Testis (tissue), 3 donors: ENCODE data around the gene SUPT7L. TPM values are rescaled to one million over a fixed set of nuclear protein-coding genes. Genes with fewer than 3 reads are reported as not detected.

Experiments
- DNase-seq: peaks from one replicate; pipeline ENCODE4 v3.0.0-alpha.2; 2019
- H3K27ac ChIP-seq, 2 donors: fragments of 200-600 bp; sonication (generic); one replicate each; pipeline ENCODE4 v1.5.1; 2019
- H3K27me3 ChIP-seq: fragments of 200-600 bp; sonication (generic); one replicate; pipeline ENCODE4 v1.5.1; 2019
- H3K36me3 ChIP-seq: fragments of 200-600 bp; sonication (generic); one replicate; pipeline ENCODE4 v1.5.1; 2017; ENCODE audit warnings: low read depth; ENCODE audit errors: missing control alignments
- H3K4me1 ChIP-seq: fragments of 200-600 bp; sonication (generic); one replicate; pipeline ENCODE4 v1.5.1; 2019
- H3K4me3 ChIP-seq, 2 donors: fragments of 200-600 bp; sonication (generic); one replicate each; pipeline ENCODE4 v1.5.1; 2017 to 2019
- H3K9me3 ChIP-seq: fragments of 200-600 bp; sonication (generic); one replicate; pipeline ENCODE4 v1.5.1; 2017
- CTCF ChIP-seq, 3 experiments: fragments of 450-650 bp in 2 of 3; fragments of 200-600 bp in 1 of 3; sonication (generic) in 1 of 3; IDR thresholded peaks; one replicate each; pipeline ENCODE4 v1.5.1; 2016 to 2019; ENCODE audit warnings: antibody characterized with exemption in 3 of 3, mild to moderate bottlenecking in 2 of 3, moderate library complexity in 1 of 3
- POLR2A ChIP-seq: fragments of 450-650 bp; IDR thresholded peaks from one replicate; pipeline ENCODE4 v1.6.1; 2017; ENCODE audit warnings: antibody characterized with exemption, mild to moderate bottlenecking, moderate library complexity
- WGBS, 2 donors: methylation state at CpG; one replicate each; pipeline ENCODE4 v1.1.5; 2018; 5-methylcytosine and 5-hydroxymethylcytosine counted together
- intact Hi-C: fragments of 100-400 bp; cut with DNase I; formaldehyde crosslinking; loops from one replicate; pipeline ENCODE4 v1.15.1; 2023; ENCODE audit warnings: low total_unique reads
- polyA plus RNA-seq: library from polyadenylated mRNA; stranded (reverse); fragments of 350-450 nt; fragmentation: Illumina TruSeq; extraction: RNeasy Lipid Tissue Mini Kit (QIAGEN cat#74804); gene quantifications from one replicate; pipeline ENCODE4 v1.2.3, GENCODE V29; 2014; ENCODE audit warnings: low read depth, low replicate concordance; ENCODE audit not compliant: insufficient read depth
- total RNA-seq, 2 donors: library from RNA; depleted of rRNA; stranded (reverse); fragments of >200 nt; gene quantifications; one replicate each; pipeline ENCODE4 v1.2.3, GENCODE V29; 2016

Gene SUPT7L
- total and polyA plus RNA-seq, 3 donors from 2014 or later: 39.3 to 40.4 (median 39.9) TPM

DNA sequence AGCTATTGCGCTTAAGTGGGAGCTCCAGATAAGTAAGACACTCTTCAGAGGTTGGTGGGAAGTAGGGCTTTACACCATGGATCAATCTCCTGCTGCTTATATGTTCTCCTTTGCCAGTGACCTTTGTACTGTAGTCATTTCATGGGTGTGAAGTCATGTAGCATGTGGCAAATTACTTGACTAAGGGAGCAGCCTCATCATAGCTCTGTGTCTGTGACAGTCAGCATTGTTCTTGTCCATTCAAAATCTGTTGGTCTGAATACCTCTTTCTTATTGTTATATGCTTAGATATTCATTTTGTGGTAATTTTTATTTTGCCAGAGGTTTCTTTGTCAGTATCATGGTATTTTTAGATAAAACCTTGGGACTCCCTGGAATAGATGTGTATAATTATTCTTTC is 18.4 kb upstream of the SUPT7L start:
- DNase-seq: no peak
- H3K36me3 ChIP-seq: no peaks in the 10 kb centered on the region
- H3K27me3 ChIP-seq: no peaks in the 10 kb centered on the region
- WGBS, 2 donors: 95 to 100% methylated on average over 1 of the region's 1 CpG
- TF ChIP-seq CTCF (IDR thresholded peaks at IDR 0.05): no peak
- no peak for TF ChIP-seq POLR2A
- H3K9me3 ChIP-seq: no peaks in the 10 kb centered on the region
- intact Hi-C loops: no loop called here
- H3K4me3 ChIP-seq: no peak overlapping the region
- H3K4me1 ChIP-seq: no peaks in the 10 kb centered on the region
- H3K27ac ChIP-seq: no peak overlapping the region

GRCh38 chr2:27680571-27680970 is 17.2 kb upstream of the SUPT7L start:
- intact Hi-C loops: no loop called here
- 85 to 90% methylated on average over 2 of the region's 2 CpGs for WGBS, 2 donors
- H3K4me3 ChIP-seq: no peak overlapping the region
- TF ChIP-seq CTCF (IDR thresholded peaks at IDR 0.05) (no peak), POLR2A (no peak)
- H3K36me3 ChIP-seq: no peaks in the 10 kb centered on the region
- no peaks in the 10 kb centered on the region for H3K9me3 ChIP-seq
- DNase-seq: no peak
- H3K27ac ChIP-seq: no peak overlapping the region
- H3K4me1 ChIP-seq: no peaks in the 10 kb centered on the region
- H3K27me3 ChIP-seq: no peaks in the 10 kb centered on the region

GRCh38 chr2:27672723-27673486 is 9.5 kb upstream of the SUPT7L start:
- TF ChIP-seq POLR2A (no peak), CTCF (IDR thresholded peaks at IDR 0.05) (no peak)
- no peaks in the 10 kb centered on the region for H3K36me3 ChIP-seq
- intact Hi-C loops: no loop called here
- 74 to 79% methylated on average over 5 of the region's 5 CpGs for WGBS, 2 donors
- H3K4me1 ChIP-seq: no peaks in the 10 kb centered on the region
- no peaks in the 10 kb centered on the region for H3K9me3 ChIP-seq
- H3K27me3 ChIP-seq: no peaks in the 10 kb centered on the region
- no peak overlapping the region for H3K4me3 ChIP-seq
- DNase-seq: no peak
- no peak overlapping the region for H3K27ac ChIP-seq

- DNase-seq: no peak
- Histone ChIP-seq H3K27ac (no peak overlapping the region), H3K36me3 (no peaks in the 10 kb centered on the region), H3K4me1 (no peaks in the 10 kb centered on the region), H3K9me3 (no peaks in the 10 kb centered on the region), H3K27me3 (no peaks in the 10 kb centered on the region), H3K4me3 (no peak overlapping the region)
- TF ChIP-seq POLR2A (no peak), CTCF (IDR thresholded peaks at IDR 0.05) (no peak)
- intact Hi-C loops: no loop called here
- WGBS, 2 donors: 93 to 97% methylated on average over 4 of the region's 4 CpGs
Measured at GRCh38 chr2:27671235-27671634, 7.8 kb upstream of the SUPT7L start.

DNA sequence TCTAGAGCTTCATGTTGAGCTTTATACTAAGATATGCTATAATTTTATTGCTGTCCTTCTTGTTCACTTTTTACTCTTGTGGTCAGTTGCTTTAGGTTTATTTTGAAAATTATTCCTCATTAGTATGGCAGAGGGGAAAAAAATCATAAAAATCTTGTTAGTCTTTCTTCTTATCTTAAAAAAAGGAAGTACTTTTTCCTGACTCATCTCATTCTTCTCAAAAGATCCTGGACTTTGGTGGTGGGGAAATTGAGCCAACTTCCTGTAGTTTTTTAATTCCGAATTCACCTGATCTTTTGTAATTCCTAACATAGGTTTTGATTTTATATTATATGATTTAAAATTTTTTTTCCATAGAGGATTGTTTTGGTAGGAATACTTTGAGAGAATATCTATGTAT is 4.0 kb upstream of the SUPT7L start:
- no peak for DNase-seq
- Histone ChIP-seq H3K9me3 (no peaks in the 10 kb centered on the region), H3K27me3 (no peaks in the 10 kb centered on the region), H3K27ac (no peak overlapping the region), H3K4me3 (no peak overlapping the region), H3K36me3 (no peaks in the 10 kb centered on the region), H3K4me1 (peaks cover 11% of the 10 kb centered on the region)
- WGBS, 2 donors: 78 to 92% methylated on average over 1 of the region's 1 CpG
- TF ChIP-seq POLR2A (no peak), CTCF (IDR thresholded peaks at IDR 0.05) (no peak)
- intact Hi-C loops: no loop called here
